Uterus (tissue), 2 donors: ENCODE results near the gene KCNJ15.

Experiments
- POLR2A ChIP-seq, 2 donors: fragments of 450-650 bp; IDR thresholded peaks; one replicate each; pipeline ENCODE4 v1.6.1; 2016; ENCODE audit warnings: antibody characterized with exemption in 2 of 2, mild to moderate bottlenecking in 1 of 2, moderate library complexity in 1 of 2
- TF ChIP-seq, protein P1 (sequence below), 4 experiments: fragments of 200-600 bp in 2 of 4; fragments of 450-650 bp in 2 of 4; sonication (generic) in 2 of 4; IDR thresholded peaks; one replicate each; pipeline ENCODE4 v1.5.1; 2016 to 2019; ENCODE audit warnings: antibody characterized with exemption in 4 of 4, mild to moderate bottlenecking in 2 of 4, moderate library complexity in 1 of 4

DNA sequence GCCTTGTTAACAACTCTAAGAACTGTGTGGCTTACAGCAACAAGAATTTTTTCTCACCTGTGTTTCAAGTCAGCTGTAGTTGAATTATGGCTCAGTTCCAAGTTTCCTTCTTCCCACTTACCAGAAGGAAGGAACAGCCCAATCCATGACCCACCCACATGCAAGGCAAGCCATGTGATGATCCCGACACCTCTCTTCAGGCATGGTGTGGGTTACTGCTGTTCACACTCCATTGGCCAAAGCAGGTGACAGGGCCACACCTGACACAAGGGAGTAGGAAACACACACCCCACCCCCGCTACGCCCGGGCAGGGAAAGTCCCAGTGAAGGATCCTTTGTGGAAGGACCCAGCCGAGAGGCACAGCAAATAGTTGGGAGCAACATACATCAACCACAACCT lies 36.3 kb downstream of the KCNJ15 start:
- TF ChIP-seq, protein P1, sequence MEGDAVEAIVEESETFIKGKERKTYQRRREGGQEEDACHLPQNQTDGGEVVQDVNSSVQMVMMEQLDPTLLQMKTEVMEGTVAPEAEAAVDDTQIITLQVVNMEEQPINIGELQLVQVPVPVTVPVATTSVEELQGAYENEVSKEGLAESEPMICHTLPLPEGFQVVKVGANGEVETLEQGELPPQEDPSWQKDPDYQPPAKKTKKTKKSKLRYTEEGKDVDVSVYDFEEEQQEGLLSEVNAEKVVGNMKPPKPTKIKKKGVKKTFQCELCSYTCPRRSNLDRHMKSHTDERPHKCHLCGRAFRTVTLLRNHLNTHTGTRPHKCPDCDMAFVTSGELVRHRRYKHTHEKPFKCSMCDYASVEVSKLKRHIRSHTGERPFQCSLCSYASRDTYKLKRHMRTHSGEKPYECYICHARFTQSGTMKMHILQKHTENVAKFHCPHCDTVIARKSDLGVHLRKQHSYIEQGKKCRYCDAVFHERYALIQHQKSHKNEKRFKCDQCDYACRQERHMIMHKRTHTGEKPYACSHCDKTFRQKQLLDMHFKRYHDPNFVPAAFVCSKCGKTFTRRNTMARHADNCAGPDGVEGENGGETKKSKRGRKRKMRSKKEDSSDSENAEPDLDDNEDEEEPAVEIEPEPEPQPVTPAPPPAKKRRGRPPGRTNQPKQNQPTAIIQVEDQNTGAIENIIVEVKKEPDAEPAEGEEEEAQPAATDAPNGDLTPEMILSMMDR (IDR thresholded peaks at IDR 0.05), result no peak
- TF ChIP-seq POLR2A (IDR thresholded peaks at IDR 0.05), result no peak
